ENCODE data around the gene HECTD1.

Gene HECTD1

DNA sequence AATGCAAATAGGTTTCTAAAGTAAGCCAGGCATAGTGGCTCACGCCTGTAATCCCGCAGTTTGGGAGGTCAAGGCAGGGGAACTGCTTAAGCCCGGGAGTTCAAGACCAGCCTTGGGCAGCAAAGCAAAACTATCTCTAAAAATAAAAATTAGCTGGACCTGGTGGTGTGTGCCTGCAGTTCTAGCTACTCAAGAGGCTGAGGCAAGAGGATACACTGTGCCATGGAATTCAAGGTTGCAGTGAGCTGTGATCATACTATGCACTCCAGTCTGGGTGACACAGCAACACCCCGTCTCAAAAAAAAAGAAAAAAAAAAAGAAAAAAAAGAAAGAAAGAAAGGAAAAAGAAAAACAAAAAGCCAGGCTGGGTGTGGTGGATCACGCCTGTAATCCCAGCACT is 46.3 kb downstream of the HECTD1 start:
- peak overlapping the region; percentile 84; the same call in 1 of the 2 replicates for H3K27ac ChIP-seq
- TF ChIP-seq, protein P1, sequence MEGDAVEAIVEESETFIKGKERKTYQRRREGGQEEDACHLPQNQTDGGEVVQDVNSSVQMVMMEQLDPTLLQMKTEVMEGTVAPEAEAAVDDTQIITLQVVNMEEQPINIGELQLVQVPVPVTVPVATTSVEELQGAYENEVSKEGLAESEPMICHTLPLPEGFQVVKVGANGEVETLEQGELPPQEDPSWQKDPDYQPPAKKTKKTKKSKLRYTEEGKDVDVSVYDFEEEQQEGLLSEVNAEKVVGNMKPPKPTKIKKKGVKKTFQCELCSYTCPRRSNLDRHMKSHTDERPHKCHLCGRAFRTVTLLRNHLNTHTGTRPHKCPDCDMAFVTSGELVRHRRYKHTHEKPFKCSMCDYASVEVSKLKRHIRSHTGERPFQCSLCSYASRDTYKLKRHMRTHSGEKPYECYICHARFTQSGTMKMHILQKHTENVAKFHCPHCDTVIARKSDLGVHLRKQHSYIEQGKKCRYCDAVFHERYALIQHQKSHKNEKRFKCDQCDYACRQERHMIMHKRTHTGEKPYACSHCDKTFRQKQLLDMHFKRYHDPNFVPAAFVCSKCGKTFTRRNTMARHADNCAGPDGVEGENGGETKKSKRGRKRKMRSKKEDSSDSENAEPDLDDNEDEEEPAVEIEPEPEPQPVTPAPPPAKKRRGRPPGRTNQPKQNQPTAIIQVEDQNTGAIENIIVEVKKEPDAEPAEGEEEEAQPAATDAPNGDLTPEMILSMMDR (conservative IDR thresholded peaks at IDR 0.05), result no peak

DNA sequence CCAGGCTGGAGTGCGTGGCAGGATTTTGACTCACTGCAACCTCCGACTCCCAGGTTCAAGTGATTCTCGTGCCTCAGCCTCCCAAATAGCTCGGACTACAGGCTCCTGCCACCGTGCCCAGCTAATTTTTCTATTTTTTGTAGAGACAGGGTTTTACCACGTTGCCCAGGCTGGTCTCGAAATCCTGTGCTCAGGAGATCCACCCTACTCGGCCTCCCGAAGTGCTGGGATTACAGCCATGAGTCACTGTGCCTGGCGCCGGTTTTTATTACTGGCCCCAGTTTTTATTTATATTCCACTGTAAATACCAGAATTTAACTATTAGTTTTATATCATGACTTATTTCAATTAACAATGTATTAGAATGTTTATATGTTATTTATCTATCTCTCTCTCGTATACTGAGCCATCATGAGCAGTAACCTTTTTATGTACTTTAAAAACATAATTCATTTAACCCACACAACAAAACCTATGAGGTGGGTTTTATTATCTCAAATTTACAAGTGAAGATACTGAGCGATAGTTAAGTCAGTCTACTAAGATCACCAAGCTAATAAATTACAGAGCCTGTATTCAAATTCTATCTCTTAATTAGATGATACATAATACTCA is 47.8 kb downstream of the HECTD1 start:
- TF ChIP-seq, protein P1 (conservative IDR thresholded peaks at IDR 0.05), result no peak
- H3K27ac ChIP-seq, result peak overlapping the region; percentile 26; the same call in 1 of the 2 replicates

DNA sequence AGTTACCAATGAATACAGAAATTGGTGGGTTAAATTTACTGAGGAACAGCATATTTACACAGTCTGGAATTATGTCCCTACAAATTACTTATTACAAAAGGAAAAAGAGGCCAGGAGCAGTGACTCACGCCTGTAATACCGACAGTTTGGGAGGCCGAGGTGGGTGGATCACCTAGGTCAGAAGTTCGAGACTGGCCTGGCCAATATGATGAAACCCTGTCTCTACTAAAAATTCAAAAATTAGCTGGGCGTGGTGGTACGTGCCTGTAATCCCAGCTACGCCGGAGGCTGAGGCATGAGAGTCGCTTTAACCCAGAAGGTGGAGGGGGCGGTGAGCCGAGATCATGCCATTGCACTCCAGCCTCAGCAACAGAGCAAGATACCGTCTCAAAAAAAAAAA is 52.6 kb downstream of the HECTD1 start:
- no peak overlapping the region for H3K27ac ChIP-seq
- TF ChIP-seq, protein P1 (conservative IDR thresholded peaks at IDR 0.05), result no peak

DNA sequence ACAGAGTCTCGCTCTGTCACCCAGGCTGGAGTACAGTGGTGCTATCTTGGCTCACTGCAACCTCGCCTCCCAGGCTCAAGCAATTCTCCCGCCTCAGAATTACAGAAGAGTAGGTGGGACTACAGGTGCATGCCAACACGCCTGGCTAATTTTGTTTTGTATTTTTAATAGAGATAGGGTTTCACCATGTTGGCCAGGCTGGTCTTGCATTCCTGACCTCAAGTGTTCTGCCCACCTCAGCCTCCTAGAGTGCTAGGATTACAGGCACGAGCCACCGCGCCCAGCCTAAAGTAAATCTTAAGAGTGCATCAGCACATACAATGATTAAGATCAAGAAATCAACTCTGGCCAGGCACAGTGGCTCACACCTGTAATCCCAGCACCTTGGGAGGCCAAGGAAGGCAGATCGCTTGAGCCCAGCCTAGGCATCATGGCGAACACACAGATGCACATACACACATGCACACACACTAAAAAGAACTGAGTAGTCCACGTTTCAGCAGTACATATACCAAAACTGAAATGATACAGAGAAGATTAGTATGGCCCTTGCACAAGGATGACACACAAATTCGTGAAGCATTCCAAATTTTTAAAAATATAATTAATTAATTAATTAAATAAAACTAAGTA is 65.0 kb downstream of the HECTD1 start:
- H3K27ac ChIP-seq, result no peak overlapping the region
- TF ChIP-seq, protein P1 (conservative IDR thresholded peaks at IDR 0.05), result no peak

DNA sequence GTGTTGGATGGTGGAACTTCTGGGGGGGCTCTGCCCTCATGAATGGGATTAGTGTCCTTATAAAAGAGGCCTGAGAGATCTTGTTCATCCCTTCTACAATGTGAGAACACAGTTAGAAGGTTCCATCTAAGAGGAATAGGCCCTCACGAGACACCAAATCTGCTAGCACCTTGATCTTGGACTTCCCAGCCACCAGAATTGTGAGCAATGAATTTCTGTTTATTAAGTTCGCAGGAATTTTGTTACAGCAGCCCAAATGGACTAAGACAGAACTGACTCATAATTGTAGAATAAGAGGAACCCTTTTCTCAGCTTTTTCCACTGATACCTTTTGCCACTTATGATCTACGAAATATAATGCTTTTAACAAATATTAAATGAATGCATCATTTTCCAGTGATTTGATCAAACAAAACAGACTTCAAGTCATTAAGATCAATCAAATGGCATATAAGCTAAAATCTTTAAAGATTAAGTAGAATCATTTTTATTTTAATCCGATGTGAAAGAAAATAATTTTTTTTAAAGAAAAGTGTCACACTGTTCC is 68.2 kb downstream of the HECTD1 start:
- TF ChIP-seq, protein P1 (conservative IDR thresholded peaks at IDR 0.05), result no peak
- H3K27ac ChIP-seq, result no peak overlapping the region

DNA sequence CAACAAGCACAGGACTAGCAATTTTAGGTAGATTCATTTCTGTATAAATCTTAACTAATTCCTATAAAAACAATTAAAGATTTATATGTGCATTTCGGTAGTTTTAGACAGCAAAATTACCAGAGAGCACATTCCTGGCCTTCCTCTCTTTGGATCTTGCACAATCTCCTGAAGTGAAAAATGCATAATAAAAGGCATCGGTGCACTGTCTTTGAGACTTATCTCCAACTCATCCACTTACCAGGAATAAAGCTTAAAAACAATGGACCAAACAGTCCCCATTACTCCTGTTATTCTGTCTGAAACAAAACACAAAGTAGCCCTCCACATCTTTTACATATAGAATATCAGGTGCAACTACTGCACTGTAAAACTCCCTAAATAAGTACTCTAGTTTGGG is 69.3 kb downstream of the HECTD1 start:
- no peak overlapping the region for H3K27ac ChIP-seq
- TF ChIP-seq, protein P1 (conservative IDR thresholded peaks at IDR 0.05), result no peak

DNA sequence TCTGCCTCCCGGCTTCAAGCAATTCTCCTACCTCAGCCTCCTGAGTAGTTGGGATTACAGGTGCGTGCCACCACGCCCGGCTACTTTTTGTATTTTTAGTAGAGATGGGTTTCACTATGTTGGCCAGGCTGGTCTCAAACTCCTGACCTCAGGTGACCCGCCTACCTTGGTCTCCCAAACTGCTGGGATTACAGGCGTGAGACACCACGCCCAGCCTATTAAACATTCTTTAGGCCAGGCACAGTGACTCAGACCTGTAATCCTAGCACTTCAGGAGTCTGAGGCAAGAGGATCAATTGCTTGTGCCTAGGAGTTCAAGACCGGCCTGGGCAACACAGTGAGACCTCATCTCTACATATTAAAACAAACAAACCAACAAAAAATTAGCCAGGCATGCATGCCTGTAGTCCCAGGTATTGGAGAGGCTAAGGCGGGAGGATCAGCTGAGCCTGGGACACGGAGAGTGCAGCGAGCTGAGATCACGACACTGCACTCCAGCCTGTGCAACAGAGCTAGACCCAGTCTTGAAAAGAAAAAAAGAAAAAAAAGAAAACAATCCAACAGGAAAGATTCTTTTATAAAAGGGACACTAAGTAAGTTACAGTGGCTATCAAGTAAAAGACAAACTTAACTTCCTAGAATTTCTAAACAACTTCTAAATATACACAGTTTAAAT is 70.2 kb downstream of the HECTD1 start:
- TF ChIP-seq, protein P1 (conservative IDR thresholded peaks at IDR 0.05), result no peak
- H3K27ac ChIP-seq, result no peak overlapping the region

Data from VCaP (cell line).